Transverse colon (tissue), 4 donors: ENCODE data around the gene ZNF678. TPM values are rescaled to one million over a fixed set of nuclear protein-coding genes. Genes with fewer than 3 reads are reported as not detected.

ENCODE experiments used
- DNase-seq: peaks from one replicate; pipeline ENCODE4 v3.0.0-alpha.2; 2019
- H3K27ac ChIP-seq, 4 donors: fragments of 200-600 bp; sonication (generic); 2 replicates each; pipeline ENCODE4 v1.5.1; 2016 to 2018; ENCODE audit warnings: inconsistent platforms in 4 of 4
- H3K27me3 ChIP-seq: fragments of 200-600 bp; sonication (generic); 2 replicates; pipeline ENCODE4 v1.5.1; 2017; ENCODE audit warnings: inconsistent platforms
- H3K36me3 ChIP-seq, 4 donors: fragments of 200-600 bp; sonication (generic); 2 replicates each; pipeline ENCODE4 v1.5.1; 2017 to 2019; ENCODE audit warnings: inconsistent platforms in 4 of 4
- H3K4me1 ChIP-seq, 4 donors: fragments of 200-600 bp; sonication (generic); 2 replicates each; pipeline ENCODE4 v1.5.1; 2017 to 2020; ENCODE audit warnings: inconsistent platforms in 4 of 4
- H3K4me3 ChIP-seq, 4 donors: fragments of 200-600 bp; sonication (generic); 1 replicate in 1 of 4; 2 replicates in 3 of 4; pipeline versions ENCODE4 v1.5.1 to v1.6.1; 2017 to 2019; ENCODE audit warnings: inconsistent platforms in 4 of 4
- H3K9me3 ChIP-seq, 2 donors: fragments of 200-600 bp; sonication (generic); 2 replicates each; pipeline ENCODE4 v1.5.1; 2017 to 2019; ENCODE audit warnings: inconsistent platforms in 2 of 2
- EP300 ChIP-seq: sonication (generic); formaldehyde crosslinking; IDR thresholded peaks from one replicate; pipeline ENCODE4 v1.6.1; 2017; ENCODE audit warnings: antibody characterized with exemption, low read depth
- POLR2A ChIP-seq: fragments of 450-650 bp; IDR thresholded peaks from one replicate; pipeline ENCODE4 v1.6.1; 2016; ENCODE audit warnings: antibody characterized with exemption, mild to moderate bottlenecking, moderate library complexity
- POLR2AphosphoS5 ChIP-seq, 3 donors: sonication (generic); formaldehyde crosslinking; IDR thresholded peaks; one replicate each; pipeline ENCODE4 v1.6.1; 2016; ENCODE audit warnings: antibody characterized with exemption in 3 of 3
- WGBS, 2 donors: methylation state at CpG; one replicate each; pipeline ENCODE4 v1.1.5; 2018; ENCODE audit warnings: low coverage in 1 of 2; 5-methylcytosine and 5-hydroxymethylcytosine counted together
- in situ Hi-C, 4 donors: fragments of 200-750 bp; cut with MboI; loops; one replicate each; pipeline versions ENCODE4 v1.15.0 to v1.15.1; 2017; ENCODE audit warnings: low sequenced_read_pairs in 3 of 4, low pct_ligation_motif_present in 1 of 4, low pct_unique_long_range_greater_than_20kb in 1 of 4
- intact Hi-C: fragments of 100-400 bp; cut with DNase I; formaldehyde crosslinking; loops from one replicate; pipeline ENCODE4 v1.15.1; 2023; ENCODE audit warnings: low total_unique reads
- total RNA-seq, 4 donors: library from RNA; depleted of rRNA; stranded (reverse); fragments of >200 nt; gene quantifications; one replicate each; pipeline ENCODE4 v1.1.0, GENCODE V29; 2016
- TF ChIP-seq, protein P1 (sequence below), 5 experiments: fragments of 200-600 bp in 3 of 5; fragments of 450-650 bp in 2 of 5; sonication (generic) in 3 of 5; IDR thresholded peaks; 1 replicate in 2 of 5; 2 replicates in 3 of 5; pipeline ENCODE4 v1.5.1; 2016 to 2017; ENCODE audit warnings: antibody characterized with exemption in 5 of 5, inconsistent platforms in 3 of 5, mild to moderate bottlenecking in 2 of 5, moderate library complexity in 1 of 5

Gene ZNF678
- total RNA-seq, 4 donors from 2014 or later: 5.2 to 80.2 (median 14.7) TPM

DNA sequence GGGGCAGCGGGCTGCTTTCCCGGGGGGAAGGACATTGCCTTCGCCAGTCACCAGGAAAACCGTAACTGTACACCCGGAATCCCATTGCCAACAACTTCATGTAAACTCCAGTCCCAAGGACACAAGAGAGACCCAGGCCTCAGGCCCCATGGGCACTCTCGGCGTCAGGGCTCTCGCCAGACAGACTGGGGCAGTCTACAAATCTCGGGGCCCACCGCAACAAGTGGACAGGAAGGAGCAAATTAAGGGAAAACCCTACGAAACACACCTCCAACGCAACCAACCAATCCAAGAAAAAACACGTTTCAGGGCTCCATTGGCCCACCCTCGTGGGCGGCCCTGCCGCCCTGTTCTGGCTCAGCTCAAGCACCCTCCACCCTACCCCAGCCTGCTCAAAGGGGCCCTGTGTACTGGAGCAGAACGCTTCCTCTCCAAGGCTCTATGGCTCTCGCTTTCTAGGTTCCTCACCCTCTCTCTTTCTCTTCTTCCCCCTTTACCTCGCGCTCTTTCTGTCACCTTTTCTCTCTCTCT is 4.6 kb upstream of the ZNF678 start:
- Histone ChIP-seq H3K27me3 (peaks cover 32% of the 10 kb centered on the region), H3K4me3 (no peak overlapping the region), H3K4me1 (no peaks in the 10 kb centered on the region), H3K36me3 (no peaks in the 10 kb centered on the region), H3K27ac (no peak overlapping the region), H3K9me3 (no peaks in the 10 kb centered on the region)
- in situ Hi-C loops (no loop called here), intact Hi-C loops (no loop called here)
- DNase-seq: no peak
- no peak for TF ChIP-seq POLR2A
- no peak for TF ChIP-seq EP300
- no peak for TF ChIP-seq POLR2AphosphoS5 (IDR thresholded peaks at IDR 0.05)
- TF ChIP-seq, protein P1, sequence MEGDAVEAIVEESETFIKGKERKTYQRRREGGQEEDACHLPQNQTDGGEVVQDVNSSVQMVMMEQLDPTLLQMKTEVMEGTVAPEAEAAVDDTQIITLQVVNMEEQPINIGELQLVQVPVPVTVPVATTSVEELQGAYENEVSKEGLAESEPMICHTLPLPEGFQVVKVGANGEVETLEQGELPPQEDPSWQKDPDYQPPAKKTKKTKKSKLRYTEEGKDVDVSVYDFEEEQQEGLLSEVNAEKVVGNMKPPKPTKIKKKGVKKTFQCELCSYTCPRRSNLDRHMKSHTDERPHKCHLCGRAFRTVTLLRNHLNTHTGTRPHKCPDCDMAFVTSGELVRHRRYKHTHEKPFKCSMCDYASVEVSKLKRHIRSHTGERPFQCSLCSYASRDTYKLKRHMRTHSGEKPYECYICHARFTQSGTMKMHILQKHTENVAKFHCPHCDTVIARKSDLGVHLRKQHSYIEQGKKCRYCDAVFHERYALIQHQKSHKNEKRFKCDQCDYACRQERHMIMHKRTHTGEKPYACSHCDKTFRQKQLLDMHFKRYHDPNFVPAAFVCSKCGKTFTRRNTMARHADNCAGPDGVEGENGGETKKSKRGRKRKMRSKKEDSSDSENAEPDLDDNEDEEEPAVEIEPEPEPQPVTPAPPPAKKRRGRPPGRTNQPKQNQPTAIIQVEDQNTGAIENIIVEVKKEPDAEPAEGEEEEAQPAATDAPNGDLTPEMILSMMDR (IDR thresholded peaks at IDR 0.05): no peak
- 68 to 83% methylated on average over 14 to 20 of the region's 20 CpGs for WGBS, 2 donors

- DNase-seq: no peak
- in situ Hi-C loops: no loop called here
- 72% methylated on average over 27 of the region's 27 CpGs; no CpG with 5 or more reads in 1 of the 2 donors for WGBS, 2 donors
Observed at GRCh38 chr1:227559499-227559898, 3.9 kb upstream of the ZNF678 start.

GRCh38 chr1:227559926-227560325 is 3.4 kb upstream of the ZNF678 start:
- WGBS, 2 donors: 87 to 89% methylated on average over 3 to 12 of the region's 12 CpGs
- no peaks in the 10 kb centered on the region for H3K36me3 ChIP-seq
- DNase-seq: no peak
- H3K4me1 ChIP-seq: peaks cover 0 to 7% (median 7%) of the 10 kb centered on the region in 4 donors
- H3K9me3 ChIP-seq: no peaks in the 10 kb centered on the region
- in situ Hi-C loops (no loop called here), intact Hi-C loops (no loop called here)
- peaks cover 32% of the 10 kb centered on the region for H3K27me3 ChIP-seq
- no peak overlapping the region for H3K4me3 ChIP-seq
- TF ChIP-seq POLR2AphosphoS5 (IDR thresholded peaks at IDR 0.05) (no peak), POLR2A (no peak), EP300 (no peak)
- TF ChIP-seq, protein P1 (IDR thresholded peaks at IDR 0.05): no peak
- no peak overlapping the region for H3K27ac ChIP-seq

More at GRCh38 chr1:227559499-227559898, 3.9 kb upstream of the ZNF678 start:
- Histone ChIP-seq H3K4me3 (no peak overlapping the region), H3K27me3 (peaks cover 32% of the 10 kb centered on the region), H3K9me3 (no peaks in the 10 kb centered on the region), H3K4me1 (peaks cover 0 to 6% (median 5%) of the 10 kb centered on the region in 4 donors), H3K36me3 (no peaks in the 10 kb centered on the region), H3K27ac (no peak overlapping the region)
- intact Hi-C loops: no loop called here
- TF ChIP-seq POLR2A: no peak
- no peak for TF ChIP-seq EP300
- no peak for TF ChIP-seq POLR2AphosphoS5 (IDR thresholded peaks at IDR 0.05)
- TF ChIP-seq, protein P1 (IDR thresholded peaks at IDR 0.05): no peak

- Histone ChIP-seq H3K4me1 (peaks cover 0 to 7% (median 7%) of the 10 kb centered on the region in 4 donors), H3K9me3 (no peaks in the 10 kb centered on the region), H3K27me3 (peaks cover 32% of the 10 kb centered on the region), H3K27ac (no peak overlapping the region), H3K36me3 (no peaks in the 10 kb centered on the region), H3K4me3 (no peak overlapping the region)
- in situ Hi-C loops: no loop called here
- intact Hi-C loops: no loop called here
- no peak for DNase-seq
- WGBS, 2 donors: 67% methylated on average over 40 of the region's 57 CpGs; no CpG with 5 or more reads in 1 of the 2 donors
- TF ChIP-seq, protein P1 (IDR thresholded peaks at IDR 0.05): no peak
- TF ChIP-seq POLR2AphosphoS5 (IDR thresholded peaks at IDR 0.05) (no peak), EP300 (no peak), POLR2A (no peak)
Observed at GRCh38 chr1:227560393-227561173, 2.8 kb upstream of the ZNF678 start.
